Parathyroid adenoma (tissue), 2 donors: Measurements from ENCODE around the gene FHOD3.

Source experiments
- H2AFZ ChIP-seq: fragments of 300-600 bp; sonication (generic); one replicate; pipeline ENCODE4 v1.7.0; 2017; ENCODE audit warnings: antibody characterized with exemption, mild to moderate bottlenecking
- H3K27ac ChIP-seq: fragments of 300-600 bp; sonication (generic); one replicate; pipeline ENCODE4 v1.7.0; 2017
- H3K27me3 ChIP-seq: fragments of 300-600 bp; sonication (generic); one replicate; pipeline ENCODE4 v1.7.0; 2017; ENCODE audit warnings: low read length; ENCODE audit not compliant: control insufficient read depth, insufficient read depth
- H3K36me3 ChIP-seq: fragments of 300-600 bp; sonication (generic); one replicate; pipeline ENCODE4 v1.7.0; 2017; ENCODE audit warnings: low read length; ENCODE audit not compliant: control insufficient read depth, insufficient read depth
- H3K4me1 ChIP-seq: fragments of 300-600 bp; sonication (generic); one replicate; pipeline ENCODE4 v1.7.0; 2017; ENCODE audit warnings: control low read depth
- H3K4me2 ChIP-seq: fragments of 300-600 bp; sonication (generic); one replicate; pipeline ENCODE4 v1.7.0; 2017; ENCODE audit warnings: low read length
- H3K4me3 ChIP-seq: fragments of 300-600 bp; sonication (generic); one replicate; pipeline ENCODE4 v1.7.0; 2017; ENCODE audit warnings: low read depth, low read length
- H3K79me2 ChIP-seq: fragments of 300-600 bp; sonication (generic); one replicate; pipeline ENCODE4 v1.7.0; 2017; ENCODE audit warnings: control low read depth
- H3K9ac ChIP-seq: fragments of 300-600 bp; sonication (generic); one replicate; pipeline ENCODE4 v1.7.0; 2017; ENCODE audit warnings: mild to moderate bottlenecking
- H3K9me3 ChIP-seq: fragments of 300-600 bp; sonication (generic); one replicate; pipeline ENCODE4 v1.7.0; 2017; ENCODE audit warnings: low read length; ENCODE audit not compliant: control insufficient read depth
- TF ChIP-seq, protein P1 (sequence below): fragments of 300-600 bp; sonication (generic); IDR thresholded peaks from one replicate; pipeline ENCODE4 v1.7.0; 2017; ENCODE audit warnings: antibody characterized with exemption, mild to moderate bottlenecking
- donor health status: primary hyperparathyroidism.

Gene FHOD3

DNA sequence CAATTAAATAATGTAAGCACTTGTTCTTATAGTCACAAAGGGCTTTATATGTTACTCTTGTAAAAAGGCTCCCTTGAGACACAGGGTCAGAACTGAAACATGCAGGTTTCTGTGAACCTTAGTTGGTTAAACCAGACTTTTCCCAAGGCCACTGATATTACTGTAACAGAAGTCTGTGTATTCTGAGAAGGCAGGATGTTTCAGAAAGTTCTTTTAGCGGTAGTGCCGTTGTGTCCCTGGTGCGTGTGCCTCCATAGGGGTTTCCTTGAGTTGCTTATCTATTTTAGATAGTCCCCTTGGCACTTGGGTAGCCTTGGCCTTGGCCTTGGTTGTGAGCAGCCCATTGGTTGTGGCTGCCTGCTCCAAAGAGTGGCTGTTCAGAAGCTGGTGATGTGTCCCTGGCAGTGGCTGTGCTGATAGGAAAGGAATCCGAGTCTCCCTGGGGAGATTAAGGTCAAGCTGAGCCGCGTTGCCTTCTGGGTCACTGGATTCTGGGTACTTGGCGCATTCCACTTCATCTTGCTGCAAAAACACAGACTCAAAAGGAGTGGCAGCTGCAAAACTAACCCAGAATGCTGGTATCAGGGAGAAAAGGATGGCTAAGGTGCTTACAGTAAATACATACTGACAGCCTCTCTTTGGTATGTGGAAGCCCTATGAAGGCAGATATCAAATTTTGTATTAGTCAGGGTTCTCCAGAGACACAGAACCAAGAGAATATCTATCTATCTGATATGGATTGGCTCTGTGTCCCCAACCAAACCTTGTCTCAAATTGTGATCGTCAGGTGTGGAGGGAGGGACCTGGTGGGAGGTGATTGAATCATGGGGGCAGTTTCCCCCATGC lies 69.7 kb downstream of the FHOD3 start:
- H3K9me3 ChIP-seq = no peaks in the 10 kb centered on the region
- no peak overlapping the region for H2AFZ ChIP-seq
- no peaks in the 10 kb centered on the region for H3K79me2 ChIP-seq
- H3K27ac ChIP-seq = no peak overlapping the region
- H3K4me1 ChIP-seq = no peaks in the 10 kb centered on the region
- H3K9ac ChIP-seq = no peak overlapping the region
- no peaks in the 10 kb centered on the region for H3K27me3 ChIP-seq
- TF ChIP-seq, protein P1, sequence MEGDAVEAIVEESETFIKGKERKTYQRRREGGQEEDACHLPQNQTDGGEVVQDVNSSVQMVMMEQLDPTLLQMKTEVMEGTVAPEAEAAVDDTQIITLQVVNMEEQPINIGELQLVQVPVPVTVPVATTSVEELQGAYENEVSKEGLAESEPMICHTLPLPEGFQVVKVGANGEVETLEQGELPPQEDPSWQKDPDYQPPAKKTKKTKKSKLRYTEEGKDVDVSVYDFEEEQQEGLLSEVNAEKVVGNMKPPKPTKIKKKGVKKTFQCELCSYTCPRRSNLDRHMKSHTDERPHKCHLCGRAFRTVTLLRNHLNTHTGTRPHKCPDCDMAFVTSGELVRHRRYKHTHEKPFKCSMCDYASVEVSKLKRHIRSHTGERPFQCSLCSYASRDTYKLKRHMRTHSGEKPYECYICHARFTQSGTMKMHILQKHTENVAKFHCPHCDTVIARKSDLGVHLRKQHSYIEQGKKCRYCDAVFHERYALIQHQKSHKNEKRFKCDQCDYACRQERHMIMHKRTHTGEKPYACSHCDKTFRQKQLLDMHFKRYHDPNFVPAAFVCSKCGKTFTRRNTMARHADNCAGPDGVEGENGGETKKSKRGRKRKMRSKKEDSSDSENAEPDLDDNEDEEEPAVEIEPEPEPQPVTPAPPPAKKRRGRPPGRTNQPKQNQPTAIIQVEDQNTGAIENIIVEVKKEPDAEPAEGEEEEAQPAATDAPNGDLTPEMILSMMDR = no peak
- H3K36me3 ChIP-seq = no peaks in the 10 kb centered on the region
- no peak overlapping the region for H3K4me2 ChIP-seq
- H3K4me3 ChIP-seq = no peak overlapping the region

DNA sequence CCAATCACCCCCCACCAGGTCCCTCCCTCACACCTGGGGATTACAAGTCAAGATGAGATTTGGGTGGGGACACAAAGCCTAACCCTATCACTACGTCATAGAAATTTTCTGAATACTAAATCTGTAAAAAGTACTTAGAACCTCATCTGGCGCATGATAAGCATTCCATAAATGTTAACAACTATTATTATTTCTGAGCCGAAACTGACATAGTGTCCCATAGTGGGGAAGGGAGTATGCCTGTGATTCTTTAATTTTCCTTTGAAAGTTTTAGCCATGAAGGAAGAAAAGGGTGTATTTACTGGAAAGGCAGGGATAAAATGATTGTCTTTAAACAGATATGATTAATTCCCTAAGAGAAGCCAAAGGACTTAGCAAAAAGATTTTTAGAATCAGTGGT lies 71.4 kb downstream of the FHOD3 start:
- Histone ChIP-seq H3K79me2 (no peaks in the 10 kb centered on the region), H3K27me3 (no peaks in the 10 kb centered on the region), H3K27ac (no peak overlapping the region), H3K4me3 (no peak overlapping the region), H3K36me3 (no peaks in the 10 kb centered on the region), H3K9ac (no peak overlapping the region), H3K4me1 (no peaks in the 10 kb centered on the region), H2AFZ (no peak overlapping the region), H3K4me2 (no peak overlapping the region), H3K9me3 (no peaks in the 10 kb centered on the region)
- TF ChIP-seq, protein P1 = no peak

DNA sequence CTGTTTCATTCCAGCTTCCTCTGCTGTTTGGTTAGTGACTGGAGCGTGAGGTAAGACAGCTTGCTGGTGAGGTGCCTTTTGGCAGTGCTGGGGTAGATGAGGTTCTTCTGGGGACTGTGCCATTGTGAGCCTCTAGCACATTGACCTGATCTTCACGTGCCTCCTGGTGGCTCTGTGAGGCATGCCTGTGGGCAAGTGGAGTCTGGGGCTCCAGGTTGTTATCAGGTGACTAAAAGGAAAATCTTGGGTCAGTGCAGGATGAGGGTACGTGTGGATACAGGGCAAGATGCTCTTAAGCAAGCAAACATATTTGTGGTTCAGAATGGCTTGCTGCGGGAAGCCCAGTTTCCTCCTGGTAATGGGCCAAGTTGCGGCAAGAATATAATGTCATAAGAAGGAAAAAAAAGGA lies 75.4 kb downstream of the FHOD3 start:
- Histone ChIP-seq H3K4me3 (no peak overlapping the region), H3K36me3 (no peaks in the 10 kb centered on the region), H3K27me3 (no peaks in the 10 kb centered on the region), H3K4me2 (no peak overlapping the region), H3K27ac (no peak overlapping the region), H2AFZ (no peak overlapping the region), H3K9ac (no peak overlapping the region), H3K79me2 (no peaks in the 10 kb centered on the region), H3K4me1 (no peaks in the 10 kb centered on the region), H3K9me3 (no peaks in the 10 kb centered on the region)
- TF ChIP-seq, protein P1 = no peak

DNA sequence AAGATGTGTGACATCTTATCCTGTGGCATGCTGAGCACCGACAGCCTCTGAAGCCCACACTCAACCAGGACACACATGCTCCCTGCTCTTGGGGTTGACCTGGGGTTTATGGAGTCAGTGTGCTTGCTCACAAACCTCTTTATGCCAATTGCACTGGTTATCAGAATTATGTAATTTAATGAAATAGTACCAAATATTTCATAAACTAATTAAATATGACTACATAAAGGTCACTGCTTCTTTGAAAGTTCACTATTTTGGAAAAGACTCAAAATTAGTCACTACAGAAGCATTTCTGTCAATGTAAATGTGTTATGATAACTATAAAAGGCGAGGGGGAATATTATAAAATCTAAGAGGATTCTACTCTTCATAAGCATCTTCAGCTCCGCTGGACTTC lies 76.7 kb downstream of the FHOD3 start:
- Histone ChIP-seq H3K79me2 (no peaks in the 10 kb centered on the region), H3K27ac (no peak overlapping the region), H3K9ac (no peak overlapping the region), H3K36me3 (no peaks in the 10 kb centered on the region), H3K27me3 (no peaks in the 10 kb centered on the region), H3K4me2 (no peak overlapping the region), H3K9me3 (no peaks in the 10 kb centered on the region), H2AFZ (no peak overlapping the region), H3K4me1 (no peaks in the 10 kb centered on the region), H3K4me3 (no peak overlapping the region)
- TF ChIP-seq, protein P1 = no peak

DNA sequence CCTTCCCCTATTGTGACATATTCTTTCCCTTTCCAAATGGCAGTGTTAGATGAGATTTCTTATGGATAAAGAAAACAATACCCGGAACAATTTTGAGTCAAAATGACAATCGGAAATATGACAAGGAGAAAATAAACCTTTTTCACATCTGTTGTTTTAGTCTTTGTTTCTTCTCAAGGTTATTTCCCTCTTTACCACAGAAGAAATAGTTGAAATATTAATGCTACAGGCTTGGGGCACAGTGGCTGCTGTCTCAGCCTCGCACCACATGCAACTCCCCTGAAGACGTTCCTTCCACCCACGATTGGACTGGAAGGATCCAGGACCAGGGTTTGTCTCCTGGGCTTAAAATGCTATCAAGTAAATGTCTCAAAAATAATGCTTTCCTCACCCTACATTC lies 77.6 kb downstream of the FHOD3 start:
- Histone ChIP-seq H3K9ac (no peak overlapping the region), H3K27me3 (no peaks in the 10 kb centered on the region), H3K9me3 (no peaks in the 10 kb centered on the region), H3K79me2 (no peaks in the 10 kb centered on the region), H2AFZ (no peak overlapping the region), H3K4me1 (no peaks in the 10 kb centered on the region), H3K36me3 (no peaks in the 10 kb centered on the region), H3K27ac (no peak overlapping the region), H3K4me2 (no peak overlapping the region), H3K4me3 (no peak overlapping the region)
- TF ChIP-seq, protein P1 = no peak
